Activated CD8-positive, alpha-beta memory T cell treated with anti-CD3 and anti-CD28 coated beads, Interleukin-2, amount 10 ng/mL, durations not matched to agents 7 days and 5 days (primary cell): ENCODE data around the gene RUFY2. TPM values are rescaled to one million over a fixed set of nuclear protein-coding genes. Genes with fewer than 3 reads are reported as not detected.
A peak's percentile ranks its signal among the peaks of the same experiment; 100 is the strongest.
"Not testable (repeated sequence)": the region's sequence is repeated elsewhere in the genome, so short reads cannot be mapped to it uniquely, and the experiment has no call there.

Experiments used
- ATAC-seq: fragments of 150-1000 bp; cut with Tn5 transposase; one replicate; pipeline ENCODE4 v1.10.0; 2021; ENCODE audit warnings: moderate library complexity
- CTCF ChIA-PET: fragments of 350-600 bp; sonication (Branson Sonifier 250); formaldehyde crosslinking; loops from one replicate; lab custom pipeline; 2021; ENCODE audit warnings: antibody characterized with exemption; lab: Charles Lee
- DNase-seq: peaks from one replicate; pipeline ENCODE4 v3.0.0-alpha.2; 2020
- H3K27ac Mint-ChIP-seq: one replicate; pipeline ENCODE4 v1.8.0; 2021; ENCODE audit warnings: mild to moderate bottlenecking, mixed read lengths
- H3K27me3 Mint-ChIP-seq: one replicate; pipeline ENCODE4 v1.8.0; 2021; ENCODE audit warnings: mixed read lengths
- H3K36me3 Mint-ChIP-seq: one replicate; pipeline ENCODE4 v1.8.0; 2021; ENCODE audit warnings: mild to moderate bottlenecking, mixed read lengths
- H3K4me1 Mint-ChIP-seq: one replicate; pipeline ENCODE4 v1.8.0; 2021; ENCODE audit warnings: mixed read lengths
- H3K4me3 Mint-ChIP-seq: one replicate; pipeline ENCODE4 v1.8.0; 2021; ENCODE audit warnings: mild to moderate bottlenecking, moderate library complexity, mixed read lengths
- H3K9me3 Mint-ChIP-seq: one replicate; pipeline ENCODE4 v1.8.0; 2022; ENCODE audit warnings: low read depth, mixed read lengths
- total RNA-seq, 2 experiments: library from RNA; stranded (reverse); gene quantifications; one replicate each; pipeline ENCODE4 v1.2.3, GENCODE V29; 2021

Gene RUFY2
- total RNA-seq, 2 experiments from 2014 or later = 9.7 to 12.4 TPM

DNA sequence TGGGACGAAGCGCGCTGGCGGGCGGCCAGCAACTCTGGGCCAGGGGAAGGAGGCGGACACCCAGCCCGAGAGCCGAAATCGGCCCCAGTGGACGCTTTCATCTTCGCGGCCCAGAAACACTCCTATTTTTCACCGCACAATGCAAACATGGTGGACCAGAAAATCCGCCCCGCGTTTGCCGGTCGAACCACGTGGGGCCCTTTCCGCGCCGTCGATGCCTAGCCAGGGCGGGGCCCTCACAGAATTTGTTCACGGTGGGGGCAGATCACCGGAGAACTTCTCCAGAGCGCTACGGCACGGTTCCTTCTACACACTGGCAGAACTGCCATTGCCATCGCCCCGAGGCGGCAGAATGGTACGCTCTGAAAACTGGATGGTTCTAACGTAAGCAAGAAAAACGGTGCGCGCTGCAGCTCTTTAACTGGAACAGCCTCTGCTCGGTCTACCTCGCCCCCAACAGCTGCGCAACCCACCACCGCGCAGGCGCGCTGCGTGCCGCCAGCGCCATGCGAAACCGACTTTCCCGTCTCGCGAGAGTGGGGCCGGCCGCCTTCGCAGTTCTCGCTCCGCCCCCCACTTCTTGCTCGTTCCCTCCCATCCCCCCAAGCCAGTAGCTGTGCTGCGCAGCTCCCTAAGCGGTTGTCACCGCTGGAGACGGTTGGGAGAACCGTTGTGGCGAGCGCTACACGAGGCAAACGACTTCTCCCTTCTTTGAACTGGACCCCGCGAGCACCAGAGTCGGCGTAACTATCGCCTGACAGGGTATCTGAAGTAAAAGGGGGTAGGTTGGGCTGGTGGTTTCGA lies 75.4 kb downstream of the RUFY2 start, which contains the start of gene HNRNPH3:
Gene HNRNPH3, plus strand, starts transcription at position 610 of the 804 bp plus-strand sequence. CDS start 5,158 bp downstream, outside the sequence.
- H3K9me3 Mint-ChIP-seq = no peaks in the 10 kb centered on the region
- H3K4me1 Mint-ChIP-seq = peaks cover 34% of the 10 kb centered on the region
- peaks cover 32% of the 10 kb centered on the region for H3K36me3 Mint-ChIP-seq
- no peaks in the 10 kb centered on the region for H3K27me3 Mint-ChIP-seq
- H3K27ac Mint-ChIP-seq = peak within 1 kb of the TSS; percentile 100
- CTCF ChIA-PET = interaction anchor here (0.7 to 5.4 kb wide), 7 partner anchors 16 to 122 kb away, joined by 3 to 31 read pairs (median 3); partner anchors contain the start of gene RUFY2
- DNase-seq = peak; percentile 99
- ATAC-seq = peak; percentile 87
- H3K4me3 Mint-ChIP-seq = peak within 1 kb of the TSS; percentile 99

DNA sequence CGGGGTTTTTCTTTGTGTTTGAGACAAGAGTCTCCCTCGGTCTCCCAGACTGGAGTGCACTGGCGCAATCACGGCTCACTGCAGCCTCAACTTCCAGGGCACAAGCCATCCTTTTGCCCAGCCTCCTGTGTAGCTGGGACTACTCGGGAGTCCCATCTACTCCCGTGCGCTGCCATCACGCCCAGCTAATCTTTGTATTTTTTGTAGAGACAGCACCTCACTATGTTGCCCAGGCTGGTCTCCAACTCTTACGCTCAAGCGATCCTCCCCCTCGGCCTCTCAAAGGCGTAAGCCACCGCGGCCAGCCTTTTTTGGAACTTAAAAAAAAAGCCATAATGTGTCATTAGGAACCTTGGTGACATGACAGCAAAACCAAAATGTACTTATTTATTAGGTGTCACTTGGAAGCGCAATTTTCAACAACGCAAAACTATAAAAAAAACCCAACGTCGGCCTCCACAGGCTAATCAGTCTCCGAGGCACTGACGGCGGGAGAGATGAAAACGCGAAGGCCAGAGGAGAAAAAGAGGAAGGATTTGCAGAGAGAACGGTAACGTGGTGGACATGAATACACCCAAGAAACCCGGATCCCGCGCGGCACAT lies 76.1 kb downstream of the RUFY2 start:
- Mint-ChIP-seq H3K27ac (peak overlapping the region; percentile 100), H3K4me1 (peaks cover 28% of the 10 kb centered on the region), H3K4me3 (peak overlapping the region; percentile 99), H3K27me3 (no peaks in the 10 kb centered on the region), H3K36me3 (peaks cover 30% of the 10 kb centered on the region), H3K9me3 (no peaks in the 10 kb centered on the region)
- no peak for DNase-seq
- ATAC-seq = no peak
- CTCF ChIA-PET = interaction anchor here (1.4 to 5.4 kb wide), 4 partner anchors 16 to 118 kb away, joined by 3 to 31 read pairs (median 8); no protein-coding TSS in a partner anchor

DNA sequence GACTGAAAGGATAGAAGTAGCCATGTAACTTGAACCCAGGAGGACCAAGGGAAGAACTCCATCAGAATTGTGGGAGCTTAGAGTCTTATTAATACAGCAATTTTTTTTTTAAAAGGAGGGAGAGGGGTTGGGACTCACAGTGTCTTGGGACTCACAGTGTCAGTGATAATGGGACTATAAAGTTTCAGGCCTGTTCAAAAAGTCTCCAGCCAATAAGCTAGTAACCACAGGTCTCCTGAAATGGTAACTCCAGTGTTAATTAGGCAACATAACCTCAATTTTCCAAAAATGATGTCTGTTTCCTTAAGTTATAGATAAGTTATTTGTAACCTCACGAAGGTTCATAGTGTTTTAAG lies 77.6 kb downstream of the RUFY2 start:
- H3K9me3 Mint-ChIP-seq = no peaks in the 10 kb centered on the region
- peaks cover 17% of the 10 kb centered on the region for H3K4me1 Mint-ChIP-seq
- no peak overlapping the region for H3K4me3 Mint-ChIP-seq
- ATAC-seq (no peak), DNase-seq (no peak)
- CTCF ChIA-PET = interaction anchor here (1.0 to 2.0 kb wide), 2 partner anchors 15 to 27 kb away, joined by 3 to 8 read pairs; no protein-coding TSS in a partner anchor
- no peaks in the 10 kb centered on the region for H3K27me3 Mint-ChIP-seq
- H3K36me3 Mint-ChIP-seq = peaks cover 19% of the 10 kb centered on the region
- no peak overlapping the region for H3K27ac Mint-ChIP-seq

DNA sequence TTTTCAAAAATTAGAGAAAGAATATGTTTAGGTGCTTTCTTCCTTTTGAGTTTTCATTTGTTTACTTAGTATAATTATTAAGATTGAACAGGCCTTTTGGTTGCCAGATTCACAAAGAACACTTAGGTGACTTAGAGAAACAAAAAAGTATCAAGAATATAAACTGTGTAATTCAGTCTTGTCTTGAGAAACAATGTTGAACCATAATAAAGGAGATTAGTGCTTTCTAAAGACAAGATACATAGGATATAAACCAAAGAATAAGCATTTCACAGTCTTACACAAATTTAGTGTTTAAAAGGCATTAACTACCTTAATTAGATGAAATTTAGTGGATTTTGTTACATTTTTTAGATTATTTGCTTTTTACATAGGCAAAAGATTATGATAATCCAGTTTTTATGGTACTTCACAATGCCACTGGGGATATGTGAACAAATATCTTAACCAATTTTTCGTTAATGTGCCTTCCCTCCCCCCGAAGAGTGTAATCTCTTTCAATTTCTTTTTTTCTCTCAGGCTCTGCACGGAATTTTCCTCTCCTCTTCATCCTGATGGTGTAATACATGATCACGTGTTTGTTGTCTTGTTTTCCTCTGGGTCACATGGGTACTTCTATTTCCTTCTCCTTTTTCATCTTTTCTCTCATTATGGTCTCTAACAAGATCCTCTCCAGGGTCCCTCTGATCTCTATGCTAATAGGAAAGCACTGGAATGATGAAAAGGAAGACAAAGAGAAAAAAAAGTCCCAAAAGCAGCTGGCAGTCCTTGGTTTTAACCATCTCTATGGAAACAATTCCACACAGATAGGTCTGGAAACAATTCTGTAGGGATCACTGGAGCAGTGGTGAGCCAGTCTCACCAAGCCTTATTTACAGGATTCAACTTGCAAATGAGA lies 78.9 kb downstream of the RUFY2 start:
- CTCF ChIA-PET = no interaction called here
- Mint-ChIP-seq H3K27ac (no peak overlapping the region), H3K9me3 (no peaks in the 10 kb centered on the region), H3K36me3 (peaks cover 9% of the 10 kb centered on the region), H3K4me1 (peaks cover 16% of the 10 kb centered on the region), H3K27me3 (no peaks in the 10 kb centered on the region), H3K4me3 (no peak overlapping the region)
- no peak for ATAC-seq
- no peak for DNase-seq

DNA sequence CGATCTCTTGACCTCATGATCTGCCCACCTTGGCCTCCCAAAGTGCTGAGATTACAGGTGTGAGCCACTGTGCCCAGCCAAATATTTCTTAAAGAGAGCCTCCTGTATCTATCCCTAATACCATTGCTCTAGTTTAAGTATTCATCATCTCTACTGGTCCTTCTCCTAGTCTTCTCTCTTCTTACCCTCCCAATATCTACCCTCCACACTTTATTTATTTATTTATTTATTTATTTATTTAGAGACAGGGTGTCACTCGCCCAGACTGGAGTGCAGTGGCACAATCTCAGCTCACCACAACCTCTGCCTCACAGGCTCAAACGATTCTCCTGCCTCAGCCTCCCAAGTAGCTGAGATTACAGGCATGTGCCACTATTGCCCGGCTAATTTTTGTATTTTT lies 82.7 kb downstream of the RUFY2 start:
- H3K4me1 Mint-ChIP-seq, H3K27ac Mint-ChIP-seq, CTCF ChIA-PET, DNase-seq, H3K27me3 Mint-ChIP-seq, ATAC-seq, H3K4me3 Mint-ChIP-seq, H3K36me3 Mint-ChIP-seq, H3K9me3 Mint-ChIP-seq: not testable (repeated sequence)

DNA sequence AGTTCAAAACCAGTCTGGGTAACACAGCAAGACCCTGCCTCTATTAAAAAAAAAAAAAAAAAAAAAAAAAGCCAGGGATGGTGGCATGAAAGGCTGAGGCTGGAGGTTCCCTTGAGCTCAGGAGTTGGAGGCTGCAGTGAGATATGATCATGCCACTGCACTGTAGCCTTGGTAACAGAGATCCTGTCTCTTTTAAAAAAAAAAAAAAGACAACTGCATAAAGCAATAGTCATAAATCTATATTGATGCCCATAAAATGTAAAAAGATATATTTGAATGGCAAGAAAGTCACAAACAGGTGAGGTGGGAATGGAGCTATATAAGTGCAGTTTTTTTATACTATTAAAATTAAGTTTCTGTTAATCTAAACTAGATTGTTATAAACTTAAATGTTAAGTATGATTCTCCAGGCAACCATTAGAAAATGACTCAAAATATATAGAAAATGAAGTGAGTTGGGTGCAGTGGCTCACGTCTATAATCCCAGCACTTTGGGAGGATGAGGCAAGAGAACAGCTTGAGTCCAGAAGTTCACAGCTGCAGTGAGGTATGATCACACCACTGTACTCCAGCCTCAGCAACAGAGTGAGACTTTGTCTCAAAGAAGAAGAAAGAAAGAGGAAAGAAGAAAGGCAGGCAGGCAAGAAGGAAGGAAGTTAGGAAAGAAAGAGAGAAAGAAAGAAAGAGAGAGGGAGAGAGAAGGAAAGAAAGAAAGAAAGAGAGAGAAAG lies 88.6 kb downstream of the RUFY2 start:
- Mint-ChIP-seq H3K27me3 (no peaks in the 10 kb centered on the region), H3K4me3 (no peak overlapping the region), H3K4me1 (peaks cover 9% of the 10 kb centered on the region), H3K36me3 (peaks cover 15% of the 10 kb centered on the region), H3K27ac (no peak overlapping the region), H3K9me3 (peaks cover 14% of the 10 kb centered on the region)
- ATAC-seq (no peak), DNase-seq (no peak)
- CTCF ChIA-PET = interaction anchor here (1.0 kb wide), 2 partner anchors 15 to 16 kb away, joined by 3 read pairs; no protein-coding TSS in a partner anchor

DNA sequence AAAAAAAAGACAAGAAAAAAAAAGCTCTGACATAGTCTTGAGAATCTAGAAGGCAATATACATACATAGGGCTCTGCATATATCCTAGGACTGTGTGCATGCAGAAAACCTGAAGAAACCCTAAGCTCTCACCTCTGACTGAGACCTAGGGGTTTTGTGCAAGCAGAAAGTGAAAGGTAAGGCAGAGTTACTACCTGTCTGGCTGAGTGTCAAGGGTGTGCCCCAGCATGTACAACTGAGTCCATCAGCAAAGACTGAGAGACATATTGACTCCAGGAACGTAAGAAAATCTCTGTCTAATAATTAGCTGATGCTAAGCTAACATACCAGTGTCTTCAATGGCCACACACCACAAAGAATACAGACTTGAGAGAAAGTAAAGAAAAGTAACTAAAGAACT lies 91.5 kb downstream of the RUFY2 start:
- CTCF ChIA-PET = interaction anchor here (1.6 to 3.8 kb wide), 4 partner anchors 13 to 103 kb away, joined by 3 to 19 read pairs (median 8); partner anchors contain the start of genes HNRNPH3 and PBLD
- Mint-ChIP-seq H3K27me3 (no peaks in the 10 kb centered on the region), H3K9me3 (peaks cover 14% of the 10 kb centered on the region), H3K4me1 (peaks cover 9% of the 10 kb centered on the region), H3K36me3 (peaks cover 15% of the 10 kb centered on the region), H3K4me3 (no peak overlapping the region), H3K27ac (no peak overlapping the region)
- DNase-seq = no peak
- no peak for ATAC-seq

DNA sequence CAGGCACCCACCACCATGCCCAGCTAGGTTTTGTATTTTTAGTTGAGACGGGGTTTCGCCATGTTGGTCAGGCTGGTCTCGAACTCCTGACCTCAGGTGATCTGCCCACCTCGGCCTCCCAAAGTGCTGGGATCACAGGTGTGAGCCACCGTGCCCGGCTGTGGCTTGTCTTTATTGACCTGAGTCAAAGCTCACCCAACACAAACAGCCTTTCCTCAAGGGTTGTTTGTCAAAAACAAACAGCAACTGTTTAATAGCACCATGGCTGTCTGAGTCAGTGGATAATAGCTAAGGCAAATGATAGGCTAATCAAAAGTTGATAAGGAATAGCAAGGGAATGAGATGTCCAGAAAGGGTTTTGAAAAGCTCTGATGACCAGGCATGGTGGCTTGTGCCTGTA lies 92.1 kb downstream of the RUFY2 start:
- not testable (repeated sequence) for H3K27ac Mint-ChIP-seq, ATAC-seq, H3K27me3 Mint-ChIP-seq, DNase-seq, H3K4me3 Mint-ChIP-seq, H3K4me1 Mint-ChIP-seq
- Mint-ChIP-seq H3K36me3 (peaks cover 15% of the 10 kb centered on the region), H3K9me3 (peaks cover 14% of the 10 kb centered on the region)
- CTCF ChIA-PET = interaction anchor here (1.0 to 3.8 kb wide), 5 partner anchors 12 to 526 kb away, joined by 3 to 19 read pairs (median 7); partner anchors contain the start of genes HNRNPH3 and PBLD

DNA sequence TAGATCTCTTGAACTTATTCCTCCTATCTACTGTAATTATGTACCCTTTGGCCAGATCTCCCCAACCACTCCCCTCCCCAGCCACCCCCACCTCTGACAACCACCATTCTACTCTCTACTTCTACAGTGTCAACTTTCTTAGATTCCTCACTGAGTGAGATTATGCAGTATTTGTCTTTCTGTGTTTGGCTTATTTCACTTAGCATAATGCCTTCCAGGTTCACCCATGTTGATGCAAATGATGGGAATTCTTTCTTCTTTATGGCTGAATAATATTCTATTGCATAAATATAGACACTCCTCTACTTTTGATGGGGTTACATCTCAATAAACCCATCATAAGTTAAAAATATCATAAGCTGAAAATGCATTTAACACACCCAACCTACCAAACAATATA lies 96.5 kb downstream of the RUFY2 start:
- CTCF ChIA-PET = no interaction called here
- no peak overlapping the region for H3K27ac Mint-ChIP-seq
- DNase-seq (no peak), ATAC-seq (no peak)
- no peaks in the 10 kb centered on the region for H3K27me3 Mint-ChIP-seq
- H3K4me3 Mint-ChIP-seq = no peak overlapping the region
- peaks cover 7% of the 10 kb centered on the region for H3K4me1 Mint-ChIP-seq
- H3K36me3 Mint-ChIP-seq = peaks cover 3% of the 10 kb centered on the region
- H3K9me3 Mint-ChIP-seq = no peaks in the 10 kb centered on the region

DNA sequence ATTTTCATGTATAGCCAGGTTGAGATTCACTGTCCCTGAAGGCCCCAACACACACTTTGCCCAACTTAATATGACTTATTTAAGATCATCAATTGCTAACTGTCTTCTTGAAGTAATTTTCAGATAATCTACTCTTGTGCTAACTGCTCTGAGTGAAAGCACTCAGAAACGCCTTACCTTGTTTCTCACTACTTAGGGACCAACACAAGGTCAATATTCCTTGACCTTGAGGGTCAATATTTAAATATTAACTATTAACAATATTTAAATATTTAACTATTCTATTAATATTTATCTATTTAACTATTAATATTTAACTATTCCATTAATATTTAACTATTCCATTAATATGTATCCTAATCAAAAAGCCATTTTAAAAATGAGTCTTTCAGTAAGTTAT lies 101.2 kb downstream of the RUFY2 start:
- CTCF ChIA-PET = interaction anchor here (1.3 kb wide), 1 partner anchor 43 kb away, joined by 3 read pairs; no protein-coding TSS in a partner anchor
- no peaks in the 10 kb centered on the region for H3K36me3 Mint-ChIP-seq
- ATAC-seq (no peak), DNase-seq (no peak)
- no peaks in the 10 kb centered on the region for H3K27me3 Mint-ChIP-seq
- H3K9me3 Mint-ChIP-seq = no peaks in the 10 kb centered on the region
- no peak overlapping the region for H3K4me3 Mint-ChIP-seq
- H3K4me1 Mint-ChIP-seq = no peaks in the 10 kb centered on the region
- no peak overlapping the region for H3K27ac Mint-ChIP-seq

DNA sequence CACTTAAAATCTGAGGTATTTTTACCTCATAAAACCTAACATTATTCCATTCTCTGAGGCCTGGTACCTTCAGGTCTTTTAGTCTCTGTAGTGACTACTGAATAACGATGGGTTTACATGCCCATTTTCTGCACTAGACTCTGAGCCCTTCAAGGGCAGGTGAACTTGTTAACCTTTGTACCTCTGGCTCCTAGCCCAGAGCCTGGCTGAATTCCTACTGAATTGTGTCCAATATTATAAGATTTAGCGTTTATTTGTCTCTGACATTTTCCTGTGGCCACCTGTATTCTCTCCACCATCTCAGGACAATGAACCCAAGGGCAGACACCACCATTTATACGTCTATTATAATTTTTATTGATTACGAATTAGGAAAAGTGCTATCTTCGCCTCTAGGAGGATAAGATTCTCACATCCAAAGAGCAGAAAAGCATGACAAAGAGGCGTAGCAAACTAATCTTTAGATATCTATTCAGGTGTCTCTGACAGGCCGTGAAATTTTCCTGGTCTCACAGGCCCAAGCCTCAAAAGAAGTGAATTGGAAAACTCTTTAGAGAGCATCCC lies 103.1 kb downstream of the RUFY2 start:
- H3K27ac Mint-ChIP-seq = no peak overlapping the region
- DNase-seq = no peak
- H3K4me3 Mint-ChIP-seq = no peak overlapping the region
- no peaks in the 10 kb centered on the region for H3K4me1 Mint-ChIP-seq
- CTCF ChIA-PET = interaction anchor here (0.7 to 2.9 kb wide), 6 partner anchors 10 to 449 kb away, joined by 3 to 19 read pairs (median 4); no protein-coding TSS in a partner anchor
- no peaks in the 10 kb centered on the region for H3K9me3 Mint-ChIP-seq
- no peaks in the 10 kb centered on the region for H3K36me3 Mint-ChIP-seq
- ATAC-seq = no peak
- H3K27me3 Mint-ChIP-seq = no peaks in the 10 kb centered on the region

DNA sequence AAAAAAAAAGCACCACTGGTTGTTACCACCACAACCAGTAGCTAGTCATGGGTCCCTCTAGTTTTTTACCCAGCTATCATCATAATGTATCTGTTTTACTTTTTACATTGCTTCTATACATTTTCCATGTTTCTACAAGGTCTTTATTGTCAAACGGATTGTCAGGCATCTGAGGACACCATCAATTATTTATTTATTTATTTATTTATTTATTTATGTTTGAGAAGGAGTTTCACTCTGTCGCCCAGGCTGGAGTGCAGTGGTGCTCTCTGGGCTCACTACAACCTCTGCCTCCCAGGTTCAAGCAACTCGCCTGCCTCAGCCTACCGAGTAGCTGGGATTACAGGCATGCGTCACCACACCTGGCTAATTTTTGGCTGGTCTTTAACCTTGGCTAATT lies 104.2 kb downstream of the RUFY2 start:
- ATAC-seq (no peak), DNase-seq (no peak)
- no peak overlapping the region for H3K4me3 Mint-ChIP-seq
- no peaks in the 10 kb centered on the region for H3K9me3 Mint-ChIP-seq
- H3K4me1 Mint-ChIP-seq = no peaks in the 10 kb centered on the region
- H3K27ac Mint-ChIP-seq = no peak overlapping the region
- CTCF ChIA-PET = interaction anchor here (0.6 to 2.9 kb wide), 12 partner anchors 10 to 515 kb away, joined by 3 to 20 read pairs (median 5); no protein-coding TSS in a partner anchor
- no peaks in the 10 kb centered on the region for H3K36me3 Mint-ChIP-seq
- H3K27me3 Mint-ChIP-seq = no peaks in the 10 kb centered on the region
